GM18499 (cell line): Measurements from ENCODE around the gene ZNF518A.

Experiments used
- ATAC-seq: cut with Tn5 transposase; IDR thresholded peaks from one replicate; pipeline ENCODE4 v1.9.1; 2021; ENCODE audit warnings: moderate number of reproducible peaks; ENCODE audit not compliant: insufficient read depth, unreplicated experiment

ZNF518A gene

GRCh38 chr10:96129387-96130325 is at the start of gene ZNF518A:
Gene ZNF518A, plus strand, starts transcription at chr10:96130297. Its CDS starts 26,026 bp downstream, at chr10:96156323.
- peak; percentile 62 for ATAC-seq

- no peak for ATAC-seq
Observed at GRCh38 chr10:96082153-96082552, 47.9 kb upstream of the ZNF518A start.

GRCh38 chr10:96082748-96083147 is 47.3 kb upstream of the ZNF518A start:
- no peak for ATAC-seq

GRCh38 chr10:96089116-96089515 is 41.0 kb upstream of the ZNF518A start:
- ATAC-seq = no peak

- peak; percentile 70 for ATAC-seq
Observed at GRCh38 chr10:96089670-96090462, 40.2 kb upstream of the ZNF518A start.

- no peak for ATAC-seq
Observed at GRCh38 chr10:96090463-96090800, 39.7 kb upstream of the ZNF518A start.

GRCh38 chr10:96092999-96093767 is 36.9 kb upstream of the ZNF518A start:
- ATAC-seq = no peak

- no peak for ATAC-seq
Observed at GRCh38 chr10:96093948-96094347, 36.1 kb upstream of the ZNF518A start.

- ATAC-seq = no peak
Observed at GRCh38 chr10:96096958-96097357, 33.1 kb upstream of the ZNF518A start.

GRCh38 chr10:96097865-96098264 is 32.2 kb upstream of the ZNF518A start:
- ATAC-seq = no peak

GRCh38 chr10:96107623-96108038 is 22.5 kb upstream of the ZNF518A start:
- ATAC-seq = no peak

- no peak for ATAC-seq
Observed at GRCh38 chr10:96112531-96112930, 17.6 kb upstream of the ZNF518A start.

- ATAC-seq = no peak
Observed at GRCh38 chr10:96118604-96119450, 11.3 kb upstream of the ZNF518A start.

- no peak for ATAC-seq
Observed at GRCh38 chr10:96122824-96123223, 7.3 kb upstream of the ZNF518A start.

GRCh38 chr10:96124230-96125141 is 5.6 kb upstream of the ZNF518A start:
- ATAC-seq = no peak

- no peak for ATAC-seq
Observed at GRCh38 chr10:96125142-96125515, 5.0 kb upstream of the ZNF518A start.

GRCh38 chr10:96130326-96130995 is 364 bp downstream of the ZNF518A start:
- ATAC-seq = peak; percentile 27

GRCh38 chr10:96131621-96132020 is 1.5 kb downstream of the ZNF518A start:
- ATAC-seq = no peak
